IPS DF 6.9 (cell line): ENCODE data around the gene GRAMD2B.

ENCODE experiments used
- DNase-seq: peaks from one replicate; pipeline ENCODE4 v3.0.0-alpha.2; 2013; ENCODE audit warnings: low read depth, low spot score
- H3K27ac ChIP-seq: one replicate; pipeline ENCODE4 v1.5.1; 2013; ENCODE audit warnings: low read length, control low read depth
- H3K27me3 ChIP-seq: 2 replicates; pipeline ENCODE4 v1.6.1; 2013; ENCODE audit warnings: mild to moderate bottlenecking, low read length; ENCODE audit not compliant: control insufficient read depth, insufficient read depth
- H3K36me3 ChIP-seq: 2 replicates; pipeline ENCODE4 v1.6.1; 2013; ENCODE audit warnings: low read length; ENCODE audit not compliant: control insufficient read depth, insufficient read depth
- H3K4me1 ChIP-seq: 2 replicates; pipeline ENCODE4 v1.6.1; 2013; ENCODE audit warnings: low read length; ENCODE audit not compliant: control insufficient read depth, insufficient read depth
- H3K4me3 ChIP-seq: 2 replicates; pipeline ENCODE4 v1.5.1; 2013; ENCODE audit warnings: mild to moderate bottlenecking, low read length
- H3K9me3 ChIP-seq: 2 replicates; pipeline ENCODE4 v1.6.1; 2013; ENCODE audit warnings: low read length, inconsistent platforms; ENCODE audit not compliant: control insufficient read depth, insufficient read depth
- WGBS: extraction: QIAGEN DNeasy Blood & Tissue Kit; methylation state at CpG from one replicate; pipeline ENCODE4 v1.1.7; 2013; ENCODE audit warnings: mixed read lengths, missing lambda C conversion rate; ENCODE audit not compliant: insufficient read length, insufficient coverage; 5-methylcytosine and 5-hydroxymethylcytosine counted together

GRAMD2B gene

DNA sequence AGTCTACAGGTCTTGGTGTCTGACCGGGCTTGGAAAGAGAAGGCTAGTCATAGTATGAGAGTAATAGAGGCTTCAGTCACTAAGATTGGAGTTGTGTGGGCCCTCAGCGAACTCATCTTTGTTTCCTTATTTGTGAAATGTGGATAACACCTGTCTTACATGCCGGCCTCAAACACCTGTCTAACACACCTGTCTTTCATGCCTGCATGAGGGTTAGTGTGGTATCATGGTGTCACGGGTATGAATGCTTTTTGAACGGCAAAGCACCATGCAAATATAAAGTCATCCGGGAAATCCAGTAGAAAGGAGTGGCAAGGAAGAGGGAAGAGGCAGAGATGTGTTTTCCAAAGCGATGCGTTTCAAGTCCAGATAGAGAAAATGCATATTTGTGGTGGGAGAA lies 25.5 kb downstream of the GRAMD2B start:
- Histone ChIP-seq H3K27me3 (no peaks in the 10 kb centered on the region), H3K4me3 (no peak overlapping the region), H3K4me1 (peaks cover 2% of the 10 kb centered on the region; the same call in 1 of the 2 replicates), H3K36me3 (no peaks in the 10 kb centered on the region), H3K27ac (no peak overlapping the region), H3K9me3 (no peaks in the 10 kb centered on the region)
- DNase-seq: no peak
- no CpG with 5 or more reads among the region's 8 CpGs for WGBS

DNA sequence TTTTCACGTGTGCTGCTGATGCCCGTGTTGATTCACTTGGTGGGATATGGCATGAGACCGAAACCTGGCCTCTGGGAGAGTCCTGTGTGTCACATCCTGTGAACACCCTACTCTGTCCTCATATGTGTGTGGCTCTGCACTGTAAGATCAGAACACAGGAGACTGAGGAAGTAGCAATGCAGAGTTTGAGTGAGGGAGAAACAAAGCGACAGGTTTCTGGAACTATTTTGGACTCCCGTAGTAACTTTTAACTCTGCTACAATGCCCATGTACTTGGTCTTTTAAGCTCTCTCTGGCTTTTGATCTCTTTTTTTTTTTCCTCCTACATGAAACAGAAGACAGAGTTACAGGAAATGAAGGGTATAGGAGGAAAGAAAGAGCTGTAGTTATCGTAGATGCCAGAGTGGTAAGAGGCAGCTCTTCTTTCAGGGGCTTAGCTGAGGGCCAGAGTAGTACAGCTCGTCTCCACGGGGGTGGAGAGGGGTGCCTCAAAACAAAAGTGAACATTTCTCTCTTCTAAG lies 26.6 kb downstream of the GRAMD2B start:
- Histone ChIP-seq H3K4me1 (peaks cover 2% of the 10 kb centered on the region; the same call in 1 of the 2 replicates), H3K27me3 (no peaks in the 10 kb centered on the region), H3K9me3 (no peaks in the 10 kb centered on the region), H3K36me3 (no peaks in the 10 kb centered on the region), H3K4me3 (no peak overlapping the region), H3K27ac (no peak overlapping the region)
- no peak for DNase-seq
- WGBS: no CpG with 5 or more reads among the region's 8 CpGs

DNA sequence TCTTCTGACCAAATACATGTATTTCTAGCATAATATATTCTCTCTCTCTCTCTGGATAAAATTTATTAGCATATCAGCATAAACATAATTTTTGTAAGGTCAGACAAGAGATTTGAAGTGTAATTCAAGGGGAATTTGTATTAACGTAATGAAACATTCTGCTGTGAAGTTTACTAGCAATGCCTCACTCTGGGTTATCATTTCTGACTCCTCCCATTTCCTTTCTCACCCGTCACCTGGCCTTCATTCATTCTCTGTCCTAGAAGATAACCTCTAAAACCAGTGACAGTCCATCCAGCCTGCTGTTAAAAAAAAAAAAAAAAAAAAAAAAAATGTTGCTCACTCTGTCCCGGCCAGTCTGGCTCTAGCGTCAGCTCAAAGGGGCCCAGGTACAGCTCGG lies 27.1 kb downstream of the GRAMD2B start:
- Histone ChIP-seq H3K36me3 (no peaks in the 10 kb centered on the region), H3K4me1 (peaks cover 2% of the 10 kb centered on the region; the same call in 1 of the 2 replicates), H3K27me3 (no peaks in the 10 kb centered on the region), H3K27ac (no peak overlapping the region), H3K4me3 (no peak overlapping the region), H3K9me3 (no peaks in the 10 kb centered on the region)
- no CpG with 5 or more reads among the region's 5 CpGs for WGBS
- no peak for DNase-seq

DNA sequence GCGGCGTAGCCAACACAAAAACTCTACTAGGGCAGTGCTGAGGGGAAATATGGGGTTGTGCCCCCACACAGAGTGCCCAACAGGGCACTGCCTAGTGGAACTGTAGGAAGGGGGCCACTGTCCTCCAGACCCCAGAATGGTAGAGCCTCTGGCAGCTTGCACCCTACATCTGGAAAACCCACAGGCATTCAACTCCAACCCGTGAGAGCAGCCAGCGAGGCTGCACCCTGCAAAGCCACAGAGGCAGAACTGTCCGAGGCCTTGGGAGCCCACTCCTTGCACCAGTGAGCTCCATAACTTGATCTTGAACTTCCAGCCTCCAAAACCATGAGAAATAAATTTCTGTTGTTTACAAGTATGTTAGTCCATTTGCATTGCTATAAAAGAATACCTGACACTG lies 27.7 kb downstream of the GRAMD2B start:
- H3K27me3 ChIP-seq: no peaks in the 10 kb centered on the region
- no CpG with 5 or more reads among the region's 5 CpGs for WGBS
- no peak overlapping the region for H3K27ac ChIP-seq
- H3K4me3 ChIP-seq: no peak overlapping the region
- H3K36me3 ChIP-seq: no peaks in the 10 kb centered on the region
- DNase-seq: no peak
- no peaks in the 10 kb centered on the region for H3K4me1 ChIP-seq
- no peaks in the 10 kb centered on the region for H3K9me3 ChIP-seq

DNA sequence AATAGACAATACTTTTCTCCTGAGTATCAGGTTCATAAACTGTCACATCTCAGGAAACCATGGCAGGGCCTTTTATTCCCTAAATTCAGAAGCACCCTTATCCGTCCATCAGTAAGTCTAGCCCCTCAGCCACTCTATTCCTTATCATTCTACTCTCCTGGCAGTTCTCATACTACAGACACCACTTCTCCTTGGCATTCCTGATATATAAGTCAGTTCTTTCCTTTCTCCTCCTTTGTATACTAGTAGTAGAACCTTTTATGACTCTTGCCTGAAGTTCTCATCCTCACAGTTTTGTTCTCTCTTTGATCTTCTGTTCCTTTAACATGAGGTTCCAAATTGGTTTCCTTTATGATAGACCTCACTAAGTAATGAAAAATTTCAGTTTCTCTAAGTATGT lies 29.3 kb downstream of the GRAMD2B start:
- Histone ChIP-seq H3K9me3 (no peaks in the 10 kb centered on the region), H3K36me3 (no peaks in the 10 kb centered on the region), H3K4me3 (no peak overlapping the region), H3K27me3 (no peaks in the 10 kb centered on the region), H3K4me1 (no peaks in the 10 kb centered on the region), H3K27ac (no peak overlapping the region)
- no peak for DNase-seq
- WGBS: no CpG with 5 or more reads among the region's 1 CpG

DNA sequence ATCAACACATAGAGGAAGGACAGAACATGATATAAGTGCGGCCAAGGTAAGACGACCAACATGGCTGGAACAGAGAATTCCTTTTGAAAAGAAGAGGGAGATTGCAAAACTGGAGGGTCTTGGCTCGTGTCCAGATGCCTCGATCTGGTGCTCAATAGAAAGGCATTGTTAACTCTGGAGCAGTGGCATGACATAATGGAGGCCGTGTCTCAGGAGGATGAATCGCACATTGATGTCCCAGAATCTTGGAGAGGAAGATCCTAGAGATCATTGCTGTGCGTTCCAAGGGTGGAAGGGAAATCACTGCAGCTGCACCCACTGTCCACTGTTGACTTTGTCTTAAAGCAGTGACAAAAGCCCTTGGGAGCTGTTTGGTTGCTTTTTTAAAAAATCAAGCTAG lies 30.9 kb downstream of the GRAMD2B start:
- H3K36me3 ChIP-seq: no peaks in the 10 kb centered on the region
- H3K4me1 ChIP-seq: no peaks in the 10 kb centered on the region
- DNase-seq: no peak
- WGBS: no CpG with 5 or more reads among the region's 7 CpGs
- H3K4me3 ChIP-seq: no peak overlapping the region
- no peaks in the 10 kb centered on the region for H3K27me3 ChIP-seq
- H3K9me3 ChIP-seq: no peaks in the 10 kb centered on the region
- H3K27ac ChIP-seq: no peak overlapping the region

DNA sequence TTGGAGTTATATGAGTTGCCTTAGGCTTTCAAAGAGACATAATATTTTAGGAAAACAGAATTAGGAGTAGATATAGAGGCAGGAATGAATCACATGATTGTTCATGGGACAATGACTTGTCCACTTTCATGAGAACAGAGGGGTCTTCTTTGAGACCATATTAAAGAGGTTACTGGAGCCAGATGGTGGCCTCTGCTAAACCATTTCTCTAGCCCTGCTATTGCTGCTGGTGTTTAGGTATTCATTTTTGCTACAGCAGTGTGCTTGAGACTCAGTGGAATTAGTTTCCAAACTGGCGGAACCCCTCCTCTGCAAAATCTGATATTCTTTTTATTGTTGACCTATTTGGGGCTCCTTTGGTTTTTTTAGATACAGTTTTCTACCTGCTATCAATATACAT lies 31.3 kb downstream of the GRAMD2B start:
- Histone ChIP-seq H3K4me3 (no peak overlapping the region), H3K36me3 (no peaks in the 10 kb centered on the region), H3K4me1 (no peaks in the 10 kb centered on the region), H3K27me3 (no peaks in the 10 kb centered on the region), H3K27ac (no peak overlapping the region), H3K9me3 (no peaks in the 10 kb centered on the region)
- DNase-seq: no peak
- WGBS: no CpG with 5 or more reads among the region's 1 CpG

DNA sequence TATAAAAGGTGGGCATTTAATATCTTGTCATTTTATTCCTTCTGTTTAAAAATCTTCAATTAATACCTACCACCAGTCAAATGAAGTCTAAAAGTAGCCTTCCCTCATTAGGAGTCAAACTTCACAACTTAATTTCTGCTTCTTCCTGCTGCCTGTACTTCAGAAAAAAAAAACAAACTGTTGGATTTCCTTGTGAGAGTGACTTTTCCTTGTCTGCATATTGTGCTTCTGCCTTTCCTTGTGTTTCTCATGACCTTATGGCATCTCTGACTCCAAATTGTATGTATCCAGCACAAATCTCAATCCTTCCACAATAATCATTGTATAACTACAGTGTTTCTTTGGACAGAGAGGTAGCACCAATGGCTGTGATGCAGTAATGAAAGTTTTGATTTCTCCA lies 32.1 kb downstream of the GRAMD2B start:
- no peaks in the 10 kb centered on the region for H3K9me3 ChIP-seq
- no peak overlapping the region for H3K27ac ChIP-seq
- H3K27me3 ChIP-seq: no peaks in the 10 kb centered on the region
- DNase-seq: no peak
- no peaks in the 10 kb centered on the region for H3K4me1 ChIP-seq
- H3K4me3 ChIP-seq: no peak overlapping the region
- no peaks in the 10 kb centered on the region for H3K36me3 ChIP-seq

DNA sequence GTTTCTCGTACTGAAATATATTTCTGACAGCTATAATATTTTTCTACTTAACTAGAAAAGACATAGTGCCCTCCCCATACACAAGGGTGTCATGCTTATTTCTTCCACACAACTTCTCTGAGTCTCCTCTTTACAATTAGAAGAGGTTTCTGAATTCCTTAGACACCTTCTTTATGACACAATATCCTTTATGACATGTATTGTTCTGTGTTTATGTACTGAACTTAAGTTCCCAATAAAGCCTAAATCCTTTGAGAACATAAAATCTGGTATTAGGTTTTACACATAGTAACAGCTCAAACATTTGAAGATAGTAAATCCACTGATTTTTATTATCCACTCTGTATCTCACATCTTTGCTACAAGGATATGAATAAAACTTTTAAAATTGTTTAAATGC lies 32.5 kb downstream of the GRAMD2B start:
- no peaks in the 10 kb centered on the region for H3K36me3 ChIP-seq
- WGBS: no CpG with 5 or more reads among the region's 1 CpG
- no peaks in the 10 kb centered on the region for H3K9me3 ChIP-seq
- H3K4me1 ChIP-seq: no peaks in the 10 kb centered on the region
- no peak for DNase-seq
- no peaks in the 10 kb centered on the region for H3K27me3 ChIP-seq
- H3K4me3 ChIP-seq: no peak overlapping the region
- H3K27ac ChIP-seq: no peak overlapping the region

DNA sequence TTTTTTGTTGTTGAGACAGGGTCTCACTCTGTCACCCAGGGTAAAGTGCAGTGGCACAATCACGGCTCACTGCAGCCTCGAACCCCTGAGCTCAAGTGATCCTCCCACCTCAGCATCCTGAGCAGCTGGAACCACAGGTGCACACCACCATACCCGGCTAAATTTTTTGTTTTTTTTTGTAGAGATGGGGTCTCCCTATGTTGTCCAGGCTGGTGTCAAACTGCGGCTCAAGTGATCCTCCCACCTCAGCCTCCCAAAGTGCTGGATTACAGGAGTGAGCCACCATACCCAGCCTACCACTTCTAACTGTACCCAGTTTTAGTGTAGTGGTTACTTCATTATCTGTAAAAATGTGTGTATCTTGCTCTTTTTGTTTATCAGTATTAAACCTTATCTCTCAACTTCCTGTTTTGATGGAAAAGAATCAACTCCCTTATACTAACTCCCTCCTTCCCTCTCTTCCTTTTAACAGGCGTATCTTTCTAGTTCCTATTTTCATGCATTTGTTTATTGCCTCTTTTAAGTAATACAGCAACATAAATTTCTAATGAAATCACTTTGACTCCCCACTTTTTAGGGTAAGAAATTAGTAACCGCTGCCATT lies 33.1 kb downstream of the GRAMD2B start:
- no peaks in the 10 kb centered on the region for H3K9me3 ChIP-seq
- no peaks in the 10 kb centered on the region for H3K27me3 ChIP-seq
- DNase-seq: no peak
- no peaks in the 10 kb centered on the region for H3K4me1 ChIP-seq
- H3K27ac ChIP-seq: no peak overlapping the region
- H3K36me3 ChIP-seq: no peaks in the 10 kb centered on the region
- H3K4me3 ChIP-seq: no peak overlapping the region
- WGBS: no CpG with 5 or more reads among the region's 6 CpGs

DNA sequence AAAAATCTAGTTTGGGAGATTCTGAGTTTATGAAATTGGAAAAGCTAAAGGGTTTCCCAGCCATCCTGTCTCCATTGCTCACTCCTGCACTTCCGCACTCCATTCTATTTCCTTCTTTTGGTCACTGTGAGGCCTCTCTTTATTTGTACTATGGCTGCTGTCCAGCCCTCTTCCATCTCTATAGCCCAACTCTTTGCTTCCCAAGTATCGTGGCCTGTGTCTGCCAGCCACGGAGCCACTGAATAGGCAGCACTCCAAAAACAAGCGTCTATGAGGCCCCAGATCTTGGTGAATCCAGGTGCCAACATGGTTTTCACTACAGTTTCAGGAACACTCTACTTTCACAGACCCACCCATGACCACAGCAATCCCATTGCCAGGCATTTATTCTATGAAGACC lies 37.2 kb downstream of the GRAMD2B start:
- no peaks in the 10 kb centered on the region for H3K9me3 ChIP-seq
- H3K36me3 ChIP-seq: no peaks in the 10 kb centered on the region; the same call in 1 of the 2 replicates
- no peak overlapping the region for H3K27ac ChIP-seq
- no peaks in the 10 kb centered on the region for H3K27me3 ChIP-seq
- H3K4me1 ChIP-seq: no peaks in the 10 kb centered on the region
- no peak overlapping the region for H3K4me3 ChIP-seq
- DNase-seq: no peak
- no CpG with 5 or more reads among the region's 4 CpGs for WGBS
